GM19043 (cell line): ENCODE results near the gene CALN1.
"Not testable (repeated sequence)": the region's sequence is repeated elsewhere in the genome, so short reads cannot be mapped to it uniquely, and the experiment has no call there.

Experiments
- ATAC-seq: cut with Tn5 transposase; IDR thresholded peaks from one replicate; pipeline ENCODE4 v1.9.1; 2021; ENCODE audit warnings: low read depth; ENCODE audit not compliant: unreplicated experiment

CALN1 gene

DNA sequence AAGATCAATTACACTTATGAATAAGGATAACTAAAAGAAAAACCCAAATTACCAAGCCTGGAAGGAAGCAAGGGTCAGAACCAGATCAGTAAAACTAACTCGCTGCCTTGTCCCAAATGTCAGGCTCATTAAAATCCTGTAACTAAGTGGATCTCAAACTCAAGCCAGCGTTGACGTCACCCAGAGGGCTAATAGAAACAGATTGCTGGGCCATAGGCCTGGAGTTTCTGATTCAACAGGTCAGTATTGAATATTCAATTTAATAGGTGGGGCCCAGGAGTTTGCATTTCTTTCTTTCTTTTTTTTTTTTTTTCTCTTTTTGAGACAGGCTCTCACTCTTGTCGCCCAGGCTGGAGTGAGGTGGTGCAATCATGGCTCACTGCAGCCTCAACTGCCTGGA lies 397.0 kb downstream of the CALN1 start:
- no peak for ATAC-seq

DNA sequence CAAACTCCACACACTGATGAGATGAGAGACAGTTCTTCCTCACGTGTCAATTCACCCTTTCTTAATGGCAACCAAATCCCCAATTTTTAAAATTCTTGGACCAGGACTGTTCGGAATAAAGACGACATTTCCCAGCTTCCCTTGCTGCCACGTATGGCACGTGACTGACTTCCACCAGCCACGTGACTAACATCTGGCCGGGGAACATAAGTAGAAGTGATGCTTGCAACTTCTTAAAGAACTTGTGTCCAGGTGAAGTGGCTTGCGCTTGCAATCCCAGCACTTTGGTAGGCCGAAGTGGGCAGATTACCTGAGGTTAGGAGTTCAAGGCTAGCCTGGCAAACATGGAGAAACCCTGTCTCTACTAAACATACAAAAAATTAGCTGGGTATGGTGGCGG lies 405.1 kb downstream of the CALN1 start:
- no peak for ATAC-seq

DNA sequence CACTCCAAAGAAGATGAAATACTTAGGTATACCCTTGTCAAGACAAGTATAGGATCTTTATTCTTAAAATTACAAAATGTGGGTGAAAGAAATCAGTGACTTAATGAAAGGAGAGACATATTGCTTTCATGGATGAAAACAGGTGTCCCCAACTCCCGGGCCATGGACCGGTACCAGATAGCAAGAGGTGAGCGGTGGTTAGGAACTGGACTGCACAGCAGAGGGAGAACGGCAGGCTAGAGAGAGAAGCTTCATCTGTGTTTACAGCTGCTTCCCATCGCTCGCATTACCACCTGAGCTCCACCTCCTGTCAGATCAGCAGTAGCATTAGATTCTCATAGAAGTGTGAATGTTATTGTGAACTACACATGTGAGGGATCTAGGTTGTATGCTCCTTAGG lies 408.9 kb downstream of the CALN1 start:
- no peak for ATAC-seq

DNA sequence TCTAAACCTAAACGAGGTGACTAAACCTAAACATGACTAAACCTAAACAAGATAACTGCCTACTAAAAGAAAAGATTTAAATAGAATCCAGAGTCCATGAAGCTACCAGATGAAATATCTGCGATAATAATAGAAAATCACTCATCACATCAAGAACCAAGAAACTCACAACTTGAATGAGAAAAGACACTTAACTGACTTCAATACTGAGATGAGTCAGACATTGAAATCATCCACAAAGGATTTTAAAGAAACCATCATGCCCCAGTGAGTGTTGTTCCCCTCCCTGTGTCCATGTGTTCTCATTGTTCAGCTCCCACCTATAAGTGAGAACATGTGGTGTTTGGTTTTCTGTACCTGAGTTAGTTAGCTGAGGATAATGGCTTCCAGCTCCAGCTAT lies 416.0 kb downstream of the CALN1 start:
- ATAC-seq = no peak

DNA sequence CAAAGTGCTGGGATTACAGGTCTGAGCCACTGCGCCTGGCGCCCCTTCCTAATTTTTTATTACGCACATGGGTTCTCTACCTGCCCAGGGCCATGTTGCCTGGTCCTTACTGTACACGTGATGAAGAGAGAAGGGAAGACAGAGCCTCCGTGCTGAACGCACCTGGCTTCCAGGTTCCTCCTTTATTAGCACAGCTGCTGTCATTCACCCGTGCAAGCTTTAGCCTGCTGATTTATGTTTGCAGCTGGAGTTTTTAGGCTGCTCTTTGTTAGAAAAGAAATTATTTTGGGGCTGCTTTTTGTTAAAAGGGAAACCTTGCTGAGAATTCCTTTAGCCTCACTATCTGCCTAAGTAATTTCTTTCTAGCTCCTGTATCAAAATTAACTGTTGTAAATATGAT lies 417.0 kb downstream of the CALN1 start:
- ATAC-seq = no peak

DNA sequence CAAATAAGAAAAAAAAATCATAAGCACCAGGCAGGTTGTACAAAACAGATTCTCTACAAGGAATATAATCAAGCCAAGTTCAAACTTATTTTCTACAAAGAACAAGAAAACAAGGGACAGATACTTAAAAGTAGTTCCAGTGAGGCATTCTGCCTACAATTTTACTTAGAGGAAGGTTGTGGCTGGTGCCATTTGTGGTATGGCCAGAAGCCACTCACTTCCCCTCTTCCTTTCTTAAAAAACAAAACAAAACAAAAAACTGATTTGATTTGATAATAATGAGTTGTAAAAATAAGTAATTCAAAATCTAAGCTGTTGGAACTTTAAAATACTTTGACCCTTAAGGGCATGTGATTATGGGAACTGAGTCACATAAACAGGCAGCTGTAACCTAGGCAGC lies 420.6 kb downstream of the CALN1 start:
- no peak for ATAC-seq

DNA sequence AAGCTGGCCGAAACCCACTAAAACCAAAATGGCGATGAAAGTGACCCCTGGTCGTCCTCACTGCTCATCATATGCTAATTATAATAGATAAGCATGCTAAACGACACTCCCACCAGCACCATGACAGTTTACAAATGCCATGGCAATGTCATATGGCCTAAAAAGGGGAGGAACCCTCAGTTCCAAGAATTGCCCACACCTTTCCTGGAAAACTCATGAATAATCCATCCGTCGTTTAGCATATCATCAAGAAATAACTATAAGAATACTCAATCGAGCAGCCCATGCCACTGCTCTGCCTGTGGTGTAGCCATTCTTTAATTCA lies 422.0 kb downstream of the CALN1 start:
- ATAC-seq = no peak

DNA sequence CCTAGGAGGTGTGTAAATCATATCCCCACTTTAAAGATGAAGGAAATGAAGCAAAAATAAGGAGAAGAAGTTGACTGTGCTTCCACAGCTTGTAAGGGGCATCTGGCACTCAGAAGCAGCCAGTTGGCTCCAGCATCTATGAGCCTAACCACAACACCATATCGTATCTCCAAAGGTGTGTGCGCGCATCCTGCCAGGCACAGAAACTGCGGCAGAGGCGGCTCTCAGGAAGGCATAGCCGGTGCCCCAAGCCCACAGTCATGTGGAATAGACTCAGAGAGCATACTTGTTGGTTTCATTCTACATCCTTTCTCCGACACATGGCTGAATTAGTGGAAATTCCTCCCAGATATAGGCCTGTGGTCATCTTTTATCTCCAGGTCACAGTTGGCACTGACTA lies 423.9 kb downstream of the CALN1 start:
- no peak for ATAC-seq

DNA sequence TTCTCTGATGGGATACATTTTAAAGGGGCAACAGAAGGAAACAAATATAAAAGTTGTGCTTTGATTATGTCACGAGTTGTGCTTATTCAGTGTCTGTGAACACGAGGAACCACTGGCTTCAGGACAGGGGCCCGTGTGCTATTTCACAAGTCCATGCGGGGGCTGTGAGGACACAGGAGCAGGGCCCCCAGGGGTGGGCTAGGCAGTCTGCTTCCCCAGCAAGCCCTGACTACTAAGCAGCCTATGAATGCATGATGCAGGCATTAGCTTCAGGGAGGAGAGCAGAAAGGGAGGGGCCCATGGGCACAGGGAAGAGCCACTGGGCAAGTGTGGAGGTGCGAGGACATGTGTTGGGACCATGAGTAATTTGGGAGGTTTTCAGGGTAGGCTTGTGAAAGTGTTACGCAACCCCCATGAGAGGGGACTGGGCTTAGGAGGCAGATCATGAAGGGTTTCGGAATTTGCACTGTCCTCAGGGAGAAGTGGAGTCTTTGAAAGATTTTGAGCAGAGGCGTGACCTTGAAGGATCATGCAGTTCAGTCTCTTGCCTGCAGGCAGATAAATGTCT lies 424.9 kb downstream of the CALN1 start:
- no peak for ATAC-seq

DNA sequence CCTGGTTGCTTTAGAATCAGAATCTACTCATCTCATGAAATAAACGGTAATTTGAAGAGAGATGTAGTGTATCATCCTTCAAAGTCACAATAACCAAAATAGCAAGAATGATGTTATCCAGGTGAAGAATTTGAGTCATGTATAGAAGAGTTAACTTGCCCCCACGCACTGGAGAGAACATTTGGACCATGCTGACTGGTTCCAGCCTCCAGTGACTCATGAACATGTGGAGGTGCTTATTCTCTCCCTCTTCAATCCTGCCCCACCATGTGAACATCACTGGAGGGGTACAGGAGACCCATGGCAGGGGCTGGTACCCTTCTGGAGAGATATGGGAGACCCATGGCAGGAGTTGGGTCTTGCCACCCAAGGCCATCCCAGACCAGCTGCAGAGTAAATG lies 427.8 kb downstream of the CALN1 start:
- ATAC-seq = no peak

DNA sequence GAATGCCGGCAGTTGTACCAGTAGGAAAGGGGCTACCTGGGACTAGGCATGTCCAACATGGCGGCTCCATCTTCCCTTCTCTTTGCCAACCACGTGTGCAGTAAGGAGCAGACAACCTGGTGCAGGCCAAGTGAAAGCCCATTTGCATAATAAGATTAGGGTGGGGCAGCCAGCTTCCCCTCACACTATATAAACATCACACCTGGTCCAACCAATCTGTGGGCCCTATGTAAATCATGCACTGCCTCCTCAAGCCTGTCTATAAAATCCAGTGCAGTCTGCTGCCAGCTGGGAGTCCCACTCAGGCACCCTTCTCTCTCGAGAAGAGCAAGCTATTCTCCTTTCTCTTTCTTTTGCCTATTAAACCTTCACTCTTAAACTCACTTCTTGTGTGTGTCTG lies 429.3 kb downstream of the CALN1 start:
- no peak for ATAC-seq

DNA sequence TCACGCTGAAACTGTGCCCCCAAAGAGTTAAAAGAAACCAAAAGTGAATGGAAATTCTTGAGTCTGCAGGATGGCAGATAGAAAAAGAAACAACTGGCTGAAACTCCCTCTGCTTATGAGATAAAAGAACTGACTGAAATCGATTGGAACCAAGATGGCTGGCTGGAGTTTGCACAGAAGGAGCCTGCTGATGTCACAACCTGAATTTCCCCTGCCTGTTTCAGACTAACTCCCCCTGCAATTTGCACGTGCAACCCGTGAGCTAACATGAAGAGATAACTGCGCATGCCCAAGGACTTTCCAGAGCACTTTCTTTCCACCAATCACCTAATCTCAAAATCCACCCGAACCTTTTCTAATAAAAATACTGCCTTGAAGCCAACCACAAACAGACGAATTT lies 435.5 kb downstream of the CALN1 start:
- no peak for ATAC-seq

DNA sequence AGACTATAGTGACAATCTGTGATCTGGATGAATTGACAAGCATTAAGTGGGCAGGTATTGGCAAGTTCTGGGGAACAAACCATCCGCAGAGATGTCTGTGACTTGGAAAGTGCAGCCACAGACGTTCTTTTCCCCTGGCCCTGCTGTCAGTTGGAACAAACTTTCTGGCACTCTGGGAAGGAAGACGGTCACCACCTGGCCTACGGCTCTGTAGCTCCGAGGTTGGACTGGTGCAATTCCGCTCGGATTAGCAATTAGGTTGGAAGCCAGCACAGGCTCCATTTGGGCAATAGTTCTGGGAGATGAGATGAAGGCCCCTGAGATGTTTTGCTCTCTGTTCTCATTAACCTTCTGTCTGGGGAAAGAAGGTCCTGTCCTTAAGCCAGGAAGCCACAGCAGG lies 437.5 kb downstream of the CALN1 start:
- no peak for ATAC-seq

DNA sequence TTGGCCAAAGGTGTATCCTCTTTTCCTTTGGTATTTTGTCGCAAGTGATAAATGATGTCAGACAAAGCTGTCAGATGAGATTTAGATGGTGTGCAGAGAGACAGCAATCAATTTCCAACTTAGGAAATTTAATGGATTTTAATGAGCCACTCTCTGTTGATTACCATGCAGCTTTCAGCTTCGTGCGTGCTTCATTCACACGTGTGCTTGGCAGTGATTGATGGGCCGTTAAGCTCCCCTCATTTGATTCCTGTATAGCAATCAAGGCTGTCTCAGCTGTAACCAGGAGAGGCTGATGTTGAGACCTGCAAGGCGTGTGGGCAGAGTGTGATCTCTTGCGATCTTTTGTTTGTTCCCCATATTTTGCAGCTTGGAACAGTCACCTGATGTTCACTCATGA lies 439.6 kb downstream of the CALN1 start:
- no peak for ATAC-seq

DNA sequence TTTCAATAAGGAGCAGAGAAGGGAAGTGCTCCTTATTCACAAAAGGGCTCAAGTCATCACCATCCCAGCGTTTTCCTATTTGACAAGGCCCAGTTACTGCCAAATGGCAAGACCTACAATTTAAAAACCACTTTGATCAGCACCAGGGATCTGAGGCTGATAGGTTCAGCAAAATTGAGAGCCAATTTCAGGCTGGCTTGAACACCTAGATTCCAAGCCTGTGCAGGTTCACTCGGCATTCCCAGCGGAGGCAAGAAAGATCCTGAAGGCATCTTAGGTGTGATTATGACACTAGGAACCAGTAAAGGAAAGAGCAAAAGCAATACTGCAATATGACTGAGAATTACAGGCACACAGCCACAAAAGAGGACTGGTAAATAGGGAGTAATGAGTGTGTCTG lies 441.4 kb downstream of the CALN1 start:
- ATAC-seq = no peak

DNA sequence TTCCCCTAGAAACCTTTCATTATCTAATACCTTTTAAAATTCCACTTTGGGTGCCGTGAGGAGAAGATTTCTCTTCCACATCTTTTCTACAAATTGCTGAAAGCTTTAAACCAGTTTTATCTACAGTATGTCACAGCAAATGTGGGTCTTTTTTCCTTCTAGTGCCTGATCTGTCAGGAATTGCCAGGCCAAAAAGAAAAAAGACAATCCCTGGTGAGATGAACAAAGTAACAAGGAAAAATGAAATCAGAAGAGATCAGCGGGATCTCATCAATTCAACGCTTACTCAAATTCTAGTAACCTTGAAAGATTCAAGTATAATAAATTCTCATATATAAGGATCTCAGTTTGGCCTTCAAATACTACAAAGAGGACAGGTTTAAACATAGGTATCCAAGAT lies 449.5 kb downstream of the CALN1 start:
- ATAC-seq = no peak

DNA sequence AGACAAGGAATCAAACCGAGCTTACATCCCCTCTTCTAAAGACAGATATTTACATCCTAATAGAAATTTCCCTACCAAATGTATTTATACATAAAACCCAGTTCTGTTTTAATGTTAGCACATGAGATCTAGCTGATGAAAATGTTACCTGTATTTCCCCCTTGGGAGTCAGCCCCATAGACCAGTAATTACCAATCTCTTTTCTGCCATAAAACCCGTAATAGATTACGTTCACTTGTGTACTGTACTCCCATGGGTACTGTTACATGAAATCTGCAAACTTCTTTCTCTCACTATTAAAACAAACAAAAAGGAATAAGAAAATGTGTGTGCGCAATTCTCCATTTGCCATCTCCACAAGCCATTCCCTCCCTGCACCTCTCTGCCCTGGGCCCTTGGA lies 450.9 kb downstream of the CALN1 start:
- no peak for ATAC-seq

DNA sequence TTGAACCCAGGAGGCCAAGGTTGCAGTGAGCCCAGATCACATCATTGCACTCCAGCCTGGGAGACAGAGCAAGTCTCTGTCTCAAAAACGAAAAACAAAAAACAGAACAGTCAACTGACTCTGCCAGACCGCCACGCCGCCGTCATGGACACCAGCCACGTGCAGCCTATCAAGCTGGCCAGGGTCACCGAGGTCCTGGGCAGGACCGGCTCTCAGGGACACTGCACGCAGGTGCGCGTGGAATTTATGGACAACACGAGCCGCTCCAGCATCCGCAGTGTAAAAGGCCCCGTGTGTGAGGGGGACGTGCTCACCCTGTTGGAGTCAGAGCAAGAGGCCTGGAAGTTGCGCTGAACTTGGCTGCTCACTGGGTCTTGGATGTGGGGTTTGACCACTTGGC lies 470.0 kb downstream of the CALN1 start:
- ATAC-seq = no peak

DNA sequence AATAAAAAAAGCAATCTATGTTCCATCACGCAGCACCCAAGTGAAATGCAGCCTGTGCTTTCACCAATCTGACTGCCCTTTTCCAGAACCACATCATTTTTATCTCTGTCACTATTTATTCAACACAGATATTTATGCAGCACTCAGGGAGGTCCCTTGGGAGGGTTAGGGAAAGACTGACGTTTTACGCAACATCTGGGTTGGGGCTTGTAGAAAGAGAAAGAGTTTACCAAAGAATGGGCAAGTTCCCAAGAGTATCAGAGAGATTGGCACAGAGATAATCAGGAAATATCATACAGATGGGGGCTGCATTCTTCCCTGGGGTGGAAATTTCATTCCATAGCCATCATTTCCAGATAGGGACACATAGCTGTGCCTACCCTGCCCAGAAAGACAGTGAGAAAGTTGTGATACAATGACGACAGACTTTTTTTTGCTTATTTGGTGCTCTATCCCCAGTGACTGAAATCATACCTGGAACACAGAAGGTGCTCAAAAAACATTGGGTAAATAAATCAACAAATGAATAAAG lies 474.2 kb downstream of the CALN1 start:
- no peak for ATAC-seq

DNA sequence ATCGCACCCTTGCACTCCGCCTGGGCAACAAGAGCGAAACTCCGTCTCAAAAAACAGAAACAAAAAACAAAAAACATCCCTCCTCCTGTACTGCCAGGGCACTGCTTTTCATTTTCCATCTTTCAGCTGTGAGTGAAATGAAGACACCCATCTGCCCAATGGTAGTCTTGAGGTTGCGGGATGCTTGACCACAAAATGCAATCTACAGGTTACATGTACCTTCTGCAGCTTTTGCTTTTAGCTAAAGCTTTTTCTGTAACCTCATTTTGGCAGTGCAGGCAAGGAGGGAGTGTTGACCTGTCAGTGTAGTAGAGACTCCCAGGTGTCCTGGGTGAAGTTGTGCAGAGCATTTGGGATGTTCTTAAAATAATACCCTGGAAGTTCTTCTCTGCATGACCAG lies 476.5 kb downstream of the CALN1 start:
- ATAC-seq = no peak

DNA sequence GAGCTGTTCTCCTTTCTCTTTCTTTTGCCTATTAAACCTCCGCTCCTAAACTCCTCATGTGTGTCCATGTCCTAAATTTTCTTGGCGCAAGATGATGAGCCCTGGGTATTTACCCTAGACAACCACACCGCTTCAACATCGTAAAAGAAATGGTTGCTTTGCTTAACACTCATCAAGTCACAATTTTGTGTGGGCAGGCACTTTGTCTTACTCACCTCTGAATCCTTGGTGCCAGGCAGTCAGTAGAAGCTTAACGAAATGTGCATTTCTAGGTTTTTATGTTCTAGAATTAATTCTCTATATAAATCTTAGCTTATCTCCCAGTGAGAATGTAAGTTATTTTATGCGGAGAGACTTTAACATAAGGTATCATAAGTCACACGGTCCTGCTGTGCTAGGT lies 478.7 kb downstream of the CALN1 start:
- no peak for ATAC-seq

DNA sequence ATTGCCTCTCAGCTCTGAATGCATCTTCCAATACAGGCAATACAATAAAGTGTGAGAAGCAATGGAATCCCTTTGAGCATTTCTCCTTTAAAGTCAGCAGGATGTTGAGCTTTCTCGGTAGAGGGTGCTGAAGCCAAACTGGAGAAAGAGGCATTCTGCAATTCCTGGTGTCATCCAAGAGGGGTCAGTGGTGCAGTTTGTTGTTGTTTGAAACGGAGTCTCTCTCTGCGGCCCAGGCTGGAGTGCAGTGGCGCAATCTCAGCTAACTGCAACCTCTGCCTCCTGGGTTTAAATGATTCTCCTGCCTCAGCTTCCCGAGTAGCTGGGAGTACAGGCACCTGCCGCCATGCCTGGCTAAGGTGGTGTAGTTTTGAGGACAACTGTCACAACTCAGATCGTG lies 486.5 kb downstream of the CALN1 start:
- no peak for ATAC-seq

DNA sequence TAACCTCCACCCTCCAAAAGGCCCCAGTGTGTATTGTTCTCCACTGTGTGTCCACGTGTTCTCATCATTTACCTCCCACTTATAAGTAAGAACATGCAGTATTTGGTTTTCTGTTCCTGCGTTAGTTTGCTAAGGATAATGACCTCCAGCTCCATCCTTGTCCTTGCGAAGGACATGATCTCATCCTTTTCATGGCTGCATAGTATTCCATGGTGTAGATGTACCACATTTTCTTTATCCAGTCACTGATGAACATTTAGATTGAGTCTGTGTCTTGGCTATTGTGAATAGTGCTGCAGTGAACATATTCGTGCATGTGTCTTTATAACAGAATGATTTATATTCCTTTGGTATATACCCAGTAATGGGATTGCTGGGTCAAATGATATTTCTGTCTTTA lies 497.9 kb downstream of the CALN1 start:
- not testable (repeated sequence) for ATAC-seq
